NCI-H1417 treated with DMSO at 0.1 percent for 48 hours (cell line): Measurements from ENCODE around the gene LARGE1.
"Not testable (repeated sequence)": the region's sequence is repeated elsewhere in the genome, so short reads cannot be mapped to it uniquely, and the experiment has no call there.

ENCODE experiments used
- DNase-seq: peaks from one replicate; lab custom pipeline; 2025; lab: John Stamatoyannopoulos, UW

The LARGE1 gene

DNA sequence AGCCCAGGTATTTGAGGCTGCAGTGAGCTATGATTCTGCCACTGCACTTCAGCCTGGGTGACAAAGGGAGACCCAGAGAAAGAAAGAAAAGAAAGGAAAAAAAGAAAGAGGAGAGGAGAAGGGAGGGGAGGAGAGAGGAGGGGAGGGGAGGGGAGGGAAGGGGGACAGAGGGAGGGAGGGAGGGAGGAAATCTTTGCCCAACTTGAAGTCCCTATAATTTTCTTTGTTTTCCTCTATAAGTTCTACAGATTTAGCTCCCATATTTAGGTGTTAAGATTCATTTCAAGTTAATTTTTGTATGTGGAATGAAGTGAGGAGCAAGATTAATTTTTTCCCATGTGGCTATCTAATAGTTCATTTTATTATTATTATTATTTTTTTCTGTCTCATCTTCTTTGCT is 328.3 kb downstream of the LARGE1 start:
- no peak for DNase-seq

- DNase-seq, result no peak
These were observed 331.0 kb downstream of the LARGE1 start for GRCh38 chr22:33589297-33589696.

- DNase-seq, result no peak
These were observed 331.4 kb downstream of the LARGE1 start for GRCh38 chr22:33588860-33589259.

GRCh38 chr22:33584152-33584551 is 336.1 kb downstream of the LARGE1 start:
- no peak for DNase-seq

GRCh38 chr22:33582822-33583400 is 337.4 kb downstream of the LARGE1 start:
- no peak for DNase-seq

- DNase-seq, result no peak
These were observed 340.0 kb downstream of the LARGE1 start for GRCh38 chr22:33580310-33580709.

GRCh38 chr22:33579448-33580093 is 340.7 kb downstream of the LARGE1 start:
- DNase-seq, result no peak

GRCh38 chr22:33578752-33579151 is 341.5 kb downstream of the LARGE1 start:
- no peak for DNase-seq

- no peak for DNase-seq
These were observed 342.3 kb downstream of the LARGE1 start for GRCh38 chr22:33577862-33578411.

GRCh38 chr22:33576205-33576604 is 344.1 kb downstream of the LARGE1 start:
- DNase-seq, result no peak

GRCh38 chr22:33575771-33576170 is 344.5 kb downstream of the LARGE1 start:
- no peak for DNase-seq

DNA sequence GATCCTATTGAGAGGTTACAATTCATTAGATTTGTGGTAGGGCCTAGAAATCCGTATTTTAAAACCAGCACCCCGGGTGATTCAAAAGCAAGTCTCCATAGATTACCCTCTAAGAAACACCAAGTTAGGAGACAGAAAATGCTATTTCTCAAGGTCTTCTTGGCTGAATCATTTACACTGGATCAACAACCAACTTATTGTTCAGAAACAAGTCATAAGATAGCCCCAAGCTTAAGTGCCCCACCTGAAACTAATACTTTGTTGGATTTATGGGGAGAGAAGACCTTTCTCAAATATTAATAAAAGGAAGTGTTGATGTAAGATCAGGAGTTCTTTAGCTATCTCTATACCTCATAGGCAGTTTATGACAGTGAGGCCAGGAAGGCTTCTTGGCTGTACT is 345.2 kb downstream of the LARGE1 start:
- no peak for DNase-seq

DNA sequence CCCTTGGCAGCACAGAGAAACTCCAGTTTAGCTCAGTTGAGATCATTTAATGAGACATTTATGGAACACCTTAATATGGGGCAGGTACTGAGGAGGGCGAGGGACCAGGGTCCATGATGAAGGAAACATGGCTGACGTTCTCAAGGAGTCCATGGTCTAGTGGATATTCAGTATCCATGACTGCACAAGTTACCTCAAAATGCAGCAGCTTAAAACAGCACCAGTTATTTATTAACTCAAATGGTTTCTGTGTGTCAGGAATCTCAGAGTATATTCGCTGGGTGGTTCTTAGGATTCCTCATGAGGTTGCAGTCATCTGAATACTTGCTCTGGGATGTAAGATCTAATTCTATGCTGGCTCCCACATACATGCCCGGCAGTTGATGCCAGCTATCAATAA is 346.8 kb downstream of the LARGE1 start:
- DNase-seq, result no peak

DNA sequence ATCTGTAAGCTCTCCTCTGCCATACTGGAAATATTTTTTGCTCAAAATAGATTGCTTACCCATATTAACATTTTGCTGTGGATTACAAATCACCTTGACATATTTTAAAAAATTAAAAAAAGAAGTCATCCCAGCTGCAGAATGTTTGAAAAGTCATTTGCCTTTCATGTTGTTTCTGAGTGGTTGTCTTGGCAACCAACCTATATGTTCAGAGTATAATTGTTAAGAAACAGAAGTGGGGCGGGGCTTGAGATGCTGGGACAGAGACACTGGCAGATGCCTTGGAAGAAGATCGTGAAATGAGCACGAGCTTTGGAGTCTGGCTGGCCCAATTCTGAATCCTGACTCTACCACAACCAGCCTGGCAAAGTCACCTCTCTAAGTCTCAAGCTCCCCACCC is 348.2 kb downstream of the LARGE1 start:
- no peak for DNase-seq

DNA sequence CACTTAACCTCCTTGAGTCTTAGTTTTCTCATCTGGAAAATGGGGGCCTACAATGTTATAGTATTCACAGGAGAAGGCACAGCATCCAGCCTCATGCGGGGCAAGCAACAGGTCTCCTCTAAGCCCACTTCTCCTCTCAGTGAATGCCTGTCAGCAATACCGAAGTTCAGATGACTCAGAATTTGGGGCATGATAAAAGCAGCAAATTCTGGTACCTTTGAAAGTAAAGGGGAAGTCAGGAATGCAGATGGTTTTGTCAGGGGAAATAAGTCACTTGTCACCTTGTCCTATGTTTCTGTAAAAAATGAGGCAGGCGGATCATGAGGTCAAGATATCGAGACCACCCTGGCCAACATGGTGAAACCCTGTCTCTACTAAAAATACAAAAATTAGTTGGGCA is 350.2 kb downstream of the LARGE1 start:
- no peak for DNase-seq

- DNase-seq, result no peak
These were observed 350.7 kb downstream of the LARGE1 start for GRCh38 chr22:33569559-33569958.

- DNase-seq, result no peak
These were observed 351.3 kb downstream of the LARGE1 start for GRCh38 chr22:33569018-33569417.

DNA sequence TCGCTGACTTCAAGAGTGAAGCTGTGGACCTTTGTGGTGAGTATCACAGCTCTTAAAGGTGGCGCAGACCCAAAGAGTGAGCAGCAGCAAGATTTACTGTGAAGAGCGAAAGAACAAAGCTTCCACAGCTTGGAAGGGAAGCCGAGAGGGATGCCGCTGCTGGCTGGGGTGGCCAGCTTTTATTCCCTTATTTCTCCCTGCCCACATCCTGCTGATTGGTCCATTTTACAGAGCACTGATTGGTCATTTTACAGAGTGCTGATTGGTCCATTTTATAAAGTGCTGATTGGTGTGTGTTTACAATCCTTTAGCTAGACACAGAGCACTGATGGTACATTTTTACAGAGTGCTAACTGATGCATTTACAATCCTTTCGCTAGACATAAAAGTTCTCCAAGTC is 353.8 kb downstream of the LARGE1 start:
- not testable (repeated sequence) for DNase-seq

DNA sequence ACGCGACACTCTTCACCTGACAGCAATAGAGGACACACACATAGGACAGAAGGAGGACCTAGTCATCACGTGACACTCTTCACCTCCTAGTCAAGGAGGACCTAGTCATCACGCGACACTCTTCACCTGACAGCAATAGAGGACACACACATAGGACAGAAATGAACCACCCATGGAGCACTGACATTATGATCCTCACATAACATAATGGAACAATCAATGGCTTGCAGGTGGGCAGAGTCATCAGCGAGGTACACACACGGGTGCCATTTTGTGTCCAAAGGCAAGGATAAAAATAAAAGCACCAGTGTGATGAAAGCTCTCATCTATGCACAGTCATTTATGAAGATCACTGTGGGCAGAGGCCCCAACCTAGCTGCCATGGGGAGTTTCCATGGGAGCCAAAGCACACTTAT is 354.7 kb downstream of the LARGE1 start:
- DNase-seq, result no peak

DNA sequence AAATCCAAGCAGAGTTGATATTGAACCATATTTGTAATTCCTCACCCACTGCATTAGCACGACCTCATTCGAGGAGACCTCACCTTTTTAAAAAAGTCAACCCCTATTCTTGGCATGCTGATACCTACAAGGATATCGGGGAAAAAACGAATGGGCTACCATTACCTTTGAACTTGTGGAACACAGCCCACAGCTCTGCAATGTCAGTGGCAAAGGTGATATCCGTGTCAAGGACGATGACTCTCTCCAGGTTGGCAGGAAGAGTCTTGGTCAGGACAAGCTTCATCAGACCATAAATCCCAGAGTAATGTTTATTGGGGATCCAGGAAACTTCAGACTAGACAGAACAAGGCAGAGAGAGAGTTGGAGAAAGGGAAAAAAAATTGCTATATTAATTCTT is 355.6 kb downstream of the LARGE1 start:
- no peak for DNase-seq

- no peak for DNase-seq
These were observed 356.9 kb downstream of the LARGE1 start for GRCh38 chr22:33563220-33563964.

DNA sequence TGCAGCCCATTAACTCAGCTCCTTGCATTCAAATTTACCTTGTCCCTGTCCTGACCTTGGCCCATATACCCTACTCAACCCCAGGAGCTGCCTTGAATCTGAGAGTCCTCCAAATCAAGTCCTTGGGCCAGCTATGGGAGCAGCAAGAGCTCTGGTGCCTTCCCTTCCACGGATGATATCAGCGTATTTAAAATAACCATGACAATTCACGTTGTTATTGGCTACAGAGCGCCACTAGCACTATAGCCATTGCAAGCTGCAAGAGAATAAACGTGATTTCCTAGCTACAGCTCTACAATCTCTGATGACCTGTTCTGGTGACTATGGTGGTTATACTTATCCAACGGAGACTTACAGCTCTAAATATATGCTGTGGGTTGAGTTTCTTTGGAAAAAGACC is 357.8 kb downstream of the LARGE1 start:
- no peak for DNase-seq

GRCh38 chr22:33561149-33561807 is 359.0 kb downstream of the LARGE1 start:
- no peak for DNase-seq
